Measurements from ENCODE around the gene LRRC4C. TPM values are rescaled to one million over a fixed set of nuclear protein-coding genes. Genes with fewer than 3 reads are reported as not detected.

Gene LRRC4C
- total RNA-seq, 1 experiment from 2014 or later: 0.13 TPM

DNA sequence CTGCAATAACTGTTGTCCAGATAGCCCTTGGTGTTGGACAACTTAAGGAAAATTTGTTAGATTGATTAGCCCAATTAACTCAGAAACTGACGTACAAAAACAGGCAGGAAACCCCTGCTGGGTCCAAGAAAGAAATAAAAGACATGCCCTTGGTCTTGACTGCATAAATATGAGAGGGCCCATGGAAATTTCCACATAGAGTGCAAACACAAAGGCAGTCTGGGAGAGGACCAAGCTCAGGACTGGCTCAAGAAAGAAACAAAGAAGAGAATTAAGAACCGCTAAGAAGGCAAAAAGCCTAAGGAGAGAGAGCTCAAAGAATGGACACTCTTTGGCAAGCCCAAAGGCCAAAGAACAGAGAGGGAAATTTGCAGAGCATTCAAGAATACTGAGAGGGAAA lies 1243.9 kb downstream of the LRRC4C start:
- H3K27ac Mint-ChIP-seq: no peak overlapping the region

More for the DNA sequence above, 1243.9 kb downstream of the LRRC4C start:
- Histone ChIP-seq H2BK12ac (ENCODE audit: insufficient read length, low read depth, low read length) (no peak overlapping the region), H2AFZ (ENCODE audit: low read length) (peak overlapping the region; percentile 56), H3T11ph (ENCODE audit: low read length) (no peak overlapping the region), H2AK5ac (ENCODE audit: insufficient read length, low read length) (no peak overlapping the region), H2BK120ac (ENCODE audit: low read depth, low read length, poor library complexity, severe bottlenecking) (no peak overlapping the region), H4K8ac (replicated peaks; ENCODE audit: insufficient read length, low read depth, low read length) (no peak overlapping the region), H3K4ac (ENCODE audit: low read depth, low read length) (no peak overlapping the region), H2BK15ac (ENCODE audit: low read depth, low read length) (no peak overlapping the region), H3K27ac (ENCODE audit: insufficient read length, low read depth, low read length) (no peak overlapping the region), H3K79me2 (ENCODE audit: insufficient read depth, low read length) (no peaks in the 10 kb centered on the region), H4K91ac (ENCODE audit: insufficient read length, low read depth, low read length) (no peak overlapping the region), H3K23me2 (ENCODE audit: insufficient read length, low read depth, low read length, poor library complexity, severe bottlenecking) (no peaks in the 10 kb centered on the region), H2BK5ac (ENCODE audit: insufficient read length, low read length) (no peak overlapping the region), H2BK20ac (ENCODE audit: low read depth, low read length, poor library complexity, severe bottlenecking) (no peak overlapping the region), H3K9me3 (ENCODE audit: control insufficient read depth, low read depth, low read length) (no peaks in the 10 kb centered on the region), H3K4me1 (ENCODE audit: insufficient read depth, low read length) (peaks cover 4% of the 10 kb centered on the region; the same call in 1 of the 2 replicates), H3K14ac (ENCODE audit: insufficient read depth, low read length) (no peak overlapping the region), H3K18ac (ENCODE audit: insufficient read length, low read depth, low read length) (no peak overlapping the region), H3K23ac (ENCODE audit: insufficient read length, low read depth, low read length) (no peak overlapping the region), H3K27me3 (ENCODE audit: insufficient read depth, low read length) (no peaks in the 10 kb centered on the region), H3K56ac (ENCODE audit: insufficient read length, low read depth, low read length) (no peak overlapping the region), H3K79me1 (ENCODE audit: insufficient read depth, low read depth, low read length, poor library complexity, severe bottlenecking) (no peaks in the 10 kb centered on the region), H4K5ac (ENCODE audit: insufficient read length, low read depth, low read length) (no peak overlapping the region), H3K9ac (ENCODE audit: extremely low read depth, insufficient read length, low read length) (no peak overlapping the region), H4K20me1 (ENCODE audit: control insufficient read depth, insufficient read depth, insufficient read length) (no peaks in the 10 kb centered on the region), H3K4me2 (ENCODE audit: insufficient read depth, insufficient read length, low read length) (no peak overlapping the region)
- Mint-ChIP-seq H3K4me1 (peaks cover 8 to 16% of the 10 kb centered on the region in 2 experiments), H3K9me3 (no peaks in the 10 kb centered on the region), H3K27me3 (ENCODE audit: low read depth) (peaks cover 45% of the 10 kb centered on the region), H3K4me3 (no peak overlapping the region), H3K36me3 (ENCODE audit: insufficient read depth in 1 of 3, low read depth in 3 of 3) (no peaks in the 10 kb centered on the region)
- TF ChIP-seq, protein P1, sequence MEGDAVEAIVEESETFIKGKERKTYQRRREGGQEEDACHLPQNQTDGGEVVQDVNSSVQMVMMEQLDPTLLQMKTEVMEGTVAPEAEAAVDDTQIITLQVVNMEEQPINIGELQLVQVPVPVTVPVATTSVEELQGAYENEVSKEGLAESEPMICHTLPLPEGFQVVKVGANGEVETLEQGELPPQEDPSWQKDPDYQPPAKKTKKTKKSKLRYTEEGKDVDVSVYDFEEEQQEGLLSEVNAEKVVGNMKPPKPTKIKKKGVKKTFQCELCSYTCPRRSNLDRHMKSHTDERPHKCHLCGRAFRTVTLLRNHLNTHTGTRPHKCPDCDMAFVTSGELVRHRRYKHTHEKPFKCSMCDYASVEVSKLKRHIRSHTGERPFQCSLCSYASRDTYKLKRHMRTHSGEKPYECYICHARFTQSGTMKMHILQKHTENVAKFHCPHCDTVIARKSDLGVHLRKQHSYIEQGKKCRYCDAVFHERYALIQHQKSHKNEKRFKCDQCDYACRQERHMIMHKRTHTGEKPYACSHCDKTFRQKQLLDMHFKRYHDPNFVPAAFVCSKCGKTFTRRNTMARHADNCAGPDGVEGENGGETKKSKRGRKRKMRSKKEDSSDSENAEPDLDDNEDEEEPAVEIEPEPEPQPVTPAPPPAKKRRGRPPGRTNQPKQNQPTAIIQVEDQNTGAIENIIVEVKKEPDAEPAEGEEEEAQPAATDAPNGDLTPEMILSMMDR (conservative IDR thresholded peaks at IDR 0.05): no peak
- no CpG with 5 or more reads among the region's 2 CpGs for WGBS (ENCODE audit: extremely low coverage, insufficient read length, low lambda C conversion rate)
- DNase-seq: no peak

Measured in H9 (cell line).